ENCODE results near the gene BZW2. TPM values are rescaled to one million over a fixed set of nuclear protein-coding genes. Genes with fewer than 3 reads are reported as not detected.

Gene BZW2
- total RNA-seq, 2 donors from 2014 or later: 50.5 to 69.3 TPM

- no peak overlapping the region for H3K27ac Mint-ChIP-seq
- no peaks in the 10 kb centered on the region for H3K27me3 Mint-ChIP-seq
- ATAC-seq (no peak), DNase-seq (ENCODE audit: low spot score) (no peak)
- no peaks in the 10 kb centered on the region for H3K4me1 Mint-ChIP-seq (ENCODE audit: low read depth in 2 of 2)
- H3K36me3 Mint-ChIP-seq: peaks cover 37% of the 10 kb centered on the region
- H3K4me3 Mint-ChIP-seq: no peak overlapping the region
- H3K9me3 Mint-ChIP-seq: no peaks in the 10 kb centered on the region
These were observed 51.7 kb downstream of the BZW2 start for GRCh38 chr7:16697507-16698199.

DNA sequence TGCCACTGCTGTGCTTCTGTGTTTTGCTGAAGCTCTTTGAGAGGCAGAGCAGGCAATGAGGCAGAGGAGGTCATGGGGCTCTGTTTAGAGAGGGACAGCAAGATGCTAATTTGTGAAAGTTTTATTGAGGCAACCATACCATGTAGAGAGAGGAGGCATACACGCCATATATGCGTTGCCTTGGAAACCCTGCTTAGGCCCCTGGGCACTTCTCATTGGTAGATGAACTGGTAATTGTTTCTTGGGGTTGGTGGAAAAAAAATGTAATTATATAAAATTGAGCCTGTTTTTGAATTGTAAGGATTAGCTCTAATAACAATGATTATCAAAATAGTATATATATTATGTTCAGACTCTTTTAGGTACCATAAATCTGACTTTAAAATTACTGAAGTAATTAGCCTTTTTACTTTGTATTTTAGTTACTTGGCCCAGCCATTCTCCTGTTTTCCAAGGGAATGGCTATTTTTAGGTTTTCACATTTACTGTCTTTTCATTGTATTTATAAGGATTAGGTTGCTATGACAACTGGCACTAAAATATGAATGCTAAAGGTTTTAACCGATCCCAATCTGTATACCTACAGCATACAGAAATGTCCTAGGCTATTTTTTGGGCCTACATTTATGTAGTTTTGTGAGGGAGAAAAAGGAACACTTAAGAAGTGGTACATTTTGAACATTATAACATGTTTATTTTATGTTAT is 52.4 kb downstream of the BZW2 start:
- peaks cover 37% of the 10 kb centered on the region for H3K36me3 Mint-ChIP-seq
- H3K27me3 Mint-ChIP-seq: no peaks in the 10 kb centered on the region
- ATAC-seq (no peak), DNase-seq (ENCODE audit: low spot score) (no peak)
- H3K27ac Mint-ChIP-seq: no peak overlapping the region
- H3K4me3 Mint-ChIP-seq: no peak overlapping the region
- no peaks in the 10 kb centered on the region for H3K4me1 Mint-ChIP-seq (ENCODE audit: low read depth in 2 of 2)
- H3K9me3 Mint-ChIP-seq: no peaks in the 10 kb centered on the region

DNA sequence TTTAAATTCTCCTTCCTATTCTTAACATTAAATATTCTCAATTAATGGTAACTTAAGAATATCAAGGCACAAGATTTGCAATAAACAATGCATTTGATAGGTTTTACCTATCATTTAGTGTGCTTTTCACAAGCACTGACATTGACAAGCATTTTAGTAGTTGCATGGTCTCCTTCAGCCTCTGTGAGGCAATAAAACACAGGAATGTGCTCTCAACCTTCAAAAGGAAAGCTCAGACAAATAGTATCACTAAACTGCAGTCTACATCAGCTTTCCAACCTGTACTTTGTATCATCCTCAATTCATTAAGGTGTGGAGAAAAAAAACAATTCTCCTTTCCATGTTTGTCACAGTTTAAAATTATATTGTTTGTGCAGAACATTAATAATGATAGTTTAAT is 56.5 kb downstream of the BZW2 start:
- H3K27ac Mint-ChIP-seq: no peak overlapping the region
- ATAC-seq (no peak), DNase-seq (ENCODE audit: low spot score) (no peak)
- H3K4me1 Mint-ChIP-seq (ENCODE audit: low read depth in 2 of 2): no peaks in the 10 kb centered on the region
- no peaks in the 10 kb centered on the region for H3K27me3 Mint-ChIP-seq
- H3K9me3 Mint-ChIP-seq: no peaks in the 10 kb centered on the region
- H3K4me3 Mint-ChIP-seq: no peak overlapping the region
- peaks cover 28% of the 10 kb centered on the region for H3K36me3 Mint-ChIP-seq

GRCh38 chr7:16708511-16708910 is 62.5 kb downstream of the BZW2 start:
- H3K27ac Mint-ChIP-seq: no peak overlapping the region
- no peaks in the 10 kb centered on the region for H3K27me3 Mint-ChIP-seq
- H3K9me3 Mint-ChIP-seq: no peaks in the 10 kb centered on the region
- DNase-seq (ENCODE audit: low spot score): no peak
- ATAC-seq: no peak
- H3K36me3 Mint-ChIP-seq: peaks cover 8% of the 10 kb centered on the region
- peaks cover 0 to 2% of the 10 kb centered on the region in 2 donors for H3K4me1 Mint-ChIP-seq (ENCODE audit: low read depth in 2 of 2)
- no peak overlapping the region for H3K4me3 Mint-ChIP-seq

GRCh38 chr7:16708980-16709379 is 63.0 kb downstream of the BZW2 start:
- no peaks in the 10 kb centered on the region for H3K27me3 Mint-ChIP-seq
- H3K9me3 Mint-ChIP-seq: no peaks in the 10 kb centered on the region
- peaks cover 8% of the 10 kb centered on the region for H3K36me3 Mint-ChIP-seq
- DNase-seq (ENCODE audit: low spot score) (no peak), ATAC-seq (peak in 1 of 2 donors; percentile 33)
- no peak overlapping the region for H3K27ac Mint-ChIP-seq
- no peak overlapping the region for H3K4me3 Mint-ChIP-seq
- peaks cover 0 to 2% of the 10 kb centered on the region in 2 donors for H3K4me1 Mint-ChIP-seq (ENCODE audit: low read depth in 2 of 2)

DNA sequence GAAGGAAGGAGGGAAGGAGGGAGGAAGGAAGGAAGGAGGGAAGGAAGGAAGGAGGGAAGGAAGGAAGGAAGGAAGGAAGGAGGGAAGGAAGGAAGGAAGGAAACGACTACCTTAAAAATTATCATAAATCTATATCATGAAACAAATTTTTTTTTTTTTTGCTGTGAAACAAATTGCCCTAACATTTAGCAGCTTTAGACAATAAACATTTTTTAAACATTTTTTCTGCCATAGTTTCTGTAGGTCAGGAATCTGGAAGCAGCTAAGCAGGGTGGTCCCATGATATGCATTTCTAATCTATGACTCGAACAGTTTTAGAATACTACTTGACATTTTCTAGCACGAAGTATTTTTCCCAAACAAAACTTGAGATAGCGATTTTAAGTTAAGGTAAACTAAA is 64.7 kb downstream of the BZW2 start:
- Mint-ChIP-seq H3K4me3 (no peak overlapping the region), H3K27me3 (no peaks in the 10 kb centered on the region)
- ATAC-seq: no peak

GRCh38 chr7:16711730-16712129 is 65.7 kb downstream of the BZW2 start:
- no peak overlapping the region for H3K27ac Mint-ChIP-seq

More for the DNA sequence above, 64.7 kb downstream of the BZW2 start:
- Mint-ChIP-seq H3K36me3 (peaks cover 8% of the 10 kb centered on the region), H3K27ac (no peak overlapping the region), H3K4me1 (ENCODE audit: low read depth in 2 of 2) (peaks cover 0 to 2% of the 10 kb centered on the region in 2 donors), H3K9me3 (no peaks in the 10 kb centered on the region)
- no peak for DNase-seq (ENCODE audit: low spot score)

DNA sequence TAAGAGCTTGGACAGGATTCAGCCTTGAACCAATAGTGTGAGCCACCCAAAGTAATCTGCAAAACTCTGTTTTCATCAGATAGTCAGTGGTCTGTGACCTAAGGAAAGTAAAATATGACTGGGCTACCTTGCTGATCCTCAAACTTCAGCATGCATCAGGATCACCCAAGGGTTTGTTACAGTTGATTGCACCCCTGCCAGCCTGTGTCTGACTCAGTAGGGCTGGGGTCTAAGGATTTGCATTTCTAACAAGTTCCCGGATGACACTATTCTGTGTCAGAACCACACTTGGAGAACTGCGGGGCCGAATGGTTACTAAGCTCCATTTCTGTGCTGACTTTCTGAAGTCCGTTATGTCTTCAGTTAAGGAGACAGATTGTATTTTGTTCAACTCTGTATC is 66.9 kb downstream of the BZW2 start:
- DNase-seq (ENCODE audit: low spot score): no peak
- H3K9me3 Mint-ChIP-seq: no peaks in the 10 kb centered on the region
- H3K4me1 Mint-ChIP-seq (ENCODE audit: low read depth in 2 of 2): peaks cover 0 to 2% of the 10 kb centered on the region in 2 donors
- H3K27ac Mint-ChIP-seq: peak overlapping the region in 1 of 2 donors; percentile 35
- ATAC-seq: peak in 1 of 2 donors; percentile 48
- H3K4me3 Mint-ChIP-seq: no peak overlapping the region
- H3K36me3 Mint-ChIP-seq: peaks cover 8% of the 10 kb centered on the region
- no peaks in the 10 kb centered on the region for H3K27me3 Mint-ChIP-seq

More at GRCh38 chr7:16711730-16712129, 65.7 kb downstream of the BZW2 start:
- no peaks in the 10 kb centered on the region for H3K27me3 Mint-ChIP-seq
- H3K4me1 Mint-ChIP-seq (ENCODE audit: low read depth in 2 of 2): peaks cover 0 to 2% of the 10 kb centered on the region in 2 donors
- DNase-seq (ENCODE audit: low spot score) (no peak), ATAC-seq (peak in 1 of 2 donors; percentile 61)
- H3K9me3 Mint-ChIP-seq: no peaks in the 10 kb centered on the region
- no peak overlapping the region for H3K4me3 Mint-ChIP-seq
- peaks cover 8% of the 10 kb centered on the region for H3K36me3 Mint-ChIP-seq

DNA sequence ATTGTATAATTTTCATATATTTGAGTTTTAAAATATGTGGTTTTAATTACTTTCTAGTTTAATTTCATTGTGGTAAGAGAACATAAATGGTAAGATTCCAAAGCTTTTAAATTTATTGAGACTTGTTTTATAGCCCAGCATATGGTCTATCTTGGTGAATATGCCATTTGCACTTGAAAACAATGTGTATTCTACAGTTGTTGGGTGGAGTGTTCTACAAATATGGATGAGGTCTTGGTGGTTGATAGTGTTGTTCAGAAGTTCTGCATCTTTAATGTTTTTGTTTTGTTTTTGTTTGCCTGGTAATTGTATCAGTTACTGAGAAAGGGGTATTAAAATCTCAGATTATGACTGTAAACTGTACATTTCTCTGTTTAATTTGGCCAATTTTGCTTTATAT is 69.9 kb downstream of the BZW2 start:
- Mint-ChIP-seq H3K4me1 (ENCODE audit: low read depth in 2 of 2) (no peaks in the 10 kb centered on the region), H3K9me3 (no peaks in the 10 kb centered on the region), H3K27ac (no peak overlapping the region), H3K36me3 (peaks cover 8% of the 10 kb centered on the region), H3K27me3 (no peaks in the 10 kb centered on the region), H3K4me3 (no peak overlapping the region)
- ATAC-seq (no peak), DNase-seq (ENCODE audit: low spot score) (no peak)

- H3K27me3 Mint-ChIP-seq: no peaks in the 10 kb centered on the region
- H3K27ac Mint-ChIP-seq: no peak overlapping the region
- H3K9me3 Mint-ChIP-seq: no peaks in the 10 kb centered on the region
- ATAC-seq: no peak
- DNase-seq (ENCODE audit: low spot score): no peak
- no peak overlapping the region for H3K4me3 Mint-ChIP-seq
- H3K4me1 Mint-ChIP-seq (ENCODE audit: low read depth in 2 of 2): no peaks in the 10 kb centered on the region
- H3K36me3 Mint-ChIP-seq: no peaks in the 10 kb centered on the region
These were observed 72.2 kb downstream of the BZW2 start for GRCh38 chr7:16718111-16718656.

- DNase-seq (ENCODE audit: low spot score) (no peak), ATAC-seq (no peak)
- H3K36me3 Mint-ChIP-seq: no peaks in the 10 kb centered on the region
- H3K4me1 Mint-ChIP-seq (ENCODE audit: low read depth in 2 of 2): no peaks in the 10 kb centered on the region
- H3K9me3 Mint-ChIP-seq: no peaks in the 10 kb centered on the region
- H3K4me3 Mint-ChIP-seq: no peak overlapping the region
- no peak overlapping the region for H3K27ac Mint-ChIP-seq
- no peaks in the 10 kb centered on the region for H3K27me3 Mint-ChIP-seq
These were observed 73.7 kb downstream of the BZW2 start for GRCh38 chr7:16719699-16720098.

GRCh38 chr7:16721541-16721940 is 75.6 kb downstream of the BZW2 start:
- H3K27ac Mint-ChIP-seq: no peak overlapping the region
- no peaks in the 10 kb centered on the region for H3K4me1 Mint-ChIP-seq (ENCODE audit: low read depth in 2 of 2)
- no peak for DNase-seq (ENCODE audit: low spot score)
- H3K27me3 Mint-ChIP-seq: no peaks in the 10 kb centered on the region
- no peaks in the 10 kb centered on the region for H3K9me3 Mint-ChIP-seq
- no peak for ATAC-seq
- no peak overlapping the region for H3K4me3 Mint-ChIP-seq
- H3K36me3 Mint-ChIP-seq: no peaks in the 10 kb centered on the region

- no peaks in the 10 kb centered on the region for H3K4me1 Mint-ChIP-seq (ENCODE audit: low read depth in 2 of 2)
- DNase-seq (ENCODE audit: low spot score): no peak
- ATAC-seq: no peak
These were observed 78.4 kb downstream of the BZW2 start for GRCh38 chr7:16724344-16724743.

GRCh38 chr7:16726189-16726588 is 80.2 kb downstream of the BZW2 start:
- DNase-seq (ENCODE audit: low spot score) (no peak), ATAC-seq (no peak)
- no peak overlapping the region for H3K27ac Mint-ChIP-seq
- no peaks in the 10 kb centered on the region for H3K36me3 Mint-ChIP-seq
- H3K4me1 Mint-ChIP-seq (ENCODE audit: low read depth in 2 of 2): no peaks in the 10 kb centered on the region
- H3K4me3 Mint-ChIP-seq: no peak overlapping the region
- H3K27me3 Mint-ChIP-seq: no peaks in the 10 kb centered on the region
- no peaks in the 10 kb centered on the region for H3K9me3 Mint-ChIP-seq

More at GRCh38 chr7:16724344-16724743, 78.4 kb downstream of the BZW2 start:
- Mint-ChIP-seq H3K4me3 (no peak overlapping the region), H3K27me3 (no peaks in the 10 kb centered on the region), H3K36me3 (no peaks in the 10 kb centered on the region), H3K9me3 (no peaks in the 10 kb centered on the region), H3K27ac (no peak overlapping the region)

Data from natural killer cell treated with Interleukin-12 subunit alpha and Interleukin-12 subunit beta and Interleukin-15 and Interleukin-18, amount 100 ng/mL, for 72 hours (primary cell).